IMR-90 (cell line): Measurements from ENCODE around the gene SRBD1. TPM values are rescaled to one million over a fixed set of nuclear protein-coding genes. Genes with fewer than 3 reads are reported as not detected.

ENCODE experiments used
- ATAC-seq: fragments of 200-7000 bp; cut with Tn5 transposase; 2 replicates; pipeline ENCODE4 v1.9.1; 2020; ENCODE audit warnings: low read depth, mild to moderate bottlenecking, moderate library complexity
- BruUV-seq: library from RNA; stranded (reverse); fragments of 400-500 nt; replicated peaks from 2 replicates; lab custom pipeline; 2021; lab: Mats Ljungman, UMichigan
- CTCF ChIA-PET: fragments of 300-600 bp; formaldehyde crosslinking; extraction: SDS; loops from one replicate; lab custom pipeline; 2021; ENCODE audit warnings: antibody characterized with exemption; lab: Yijun Ruan, JAX
- POLR2A ChIA-PET: fragments of 300-600 bp; sonication (Branson Sonifier 250); formaldehyde crosslinking; loops from one replicate; lab custom pipeline; 2022; ENCODE audit warnings: antibody characterized with exemption; ENCODE audit not compliant: unreplicated experiment; lab: Charles Lee
- DNase-seq: peaks from one replicate; pipeline ENCODE4 v3.0.0; 2013
- H2AFZ ChIP-seq: replicated peaks from 2 replicates; pipeline ENCODE3; 2013; ENCODE audit warnings: low read length, mild to moderate bottlenecking; ENCODE audit not compliant: poor library complexity
- H2AK5ac ChIP-seq: 2 replicates; pipeline ENCODE4 v1.6.1; 2013; ENCODE audit warnings: low read depth, low read length, inconsistent platforms
- H2AK9ac ChIP-seq: replicated peaks from 2 replicates; pipeline ENCODE3; 2013; ENCODE audit warnings: mild to moderate bottlenecking, low read depth, low read length, moderate library complexity; ENCODE audit not compliant: poor library complexity
- H2BK120ac ChIP-seq: 2 replicates; pipeline ENCODE4 v1.6.1; 2013; ENCODE audit warnings: low read depth, low read length, inconsistent platforms
- H2BK15ac ChIP-seq: 3 replicates; pipeline ENCODE4 v1.6.1; 2013; ENCODE audit warnings: low read depth, low read length, inconsistent platforms
- H2BK20ac ChIP-seq: 2 replicates; pipeline ENCODE4 v1.6.1; 2013; ENCODE audit warnings: low read depth, mild to moderate bottlenecking, inconsistent platforms, low read length, moderate library complexity
- H2BK5ac ChIP-seq: 2 replicates; pipeline ENCODE4 v1.6.1; 2013; ENCODE audit warnings: mild to moderate bottlenecking, low read depth, low read length, inconsistent platforms; ENCODE audit not compliant: poor library complexity, severe bottlenecking
- H3K14ac ChIP-seq: replicated peaks from 2 replicates; pipeline ENCODE4 v1.6.1; 2013; ENCODE audit warnings: low read depth, low read length, inconsistent platforms
- H3K18ac ChIP-seq: 2 replicates; pipeline ENCODE4 v1.6.1; 2013; ENCODE audit warnings: low read depth, low read length, control low read depth
- H3K23ac ChIP-seq: 2 replicates; pipeline ENCODE4 v1.6.1; 2013; ENCODE audit warnings: low read depth, low read length, inconsistent platforms
- H3K27ac ChIP-seq: 2 replicates; pipeline ENCODE4 v1.5.1; 2013; ENCODE audit warnings: mild to moderate bottlenecking, control low read depth, low read length; ENCODE audit not compliant: insufficient read depth
- H3K27me3 ChIP-seq: 2 replicates; pipeline ENCODE4 v1.6.1; 2013; ENCODE audit warnings: low read length; ENCODE audit not compliant: control insufficient read depth, insufficient read depth
- H3K36me3 ChIP-seq: 2 replicates; pipeline ENCODE4 v1.6.1; 2013; ENCODE audit warnings: low read length, mixed read lengths; ENCODE audit not compliant: control insufficient read depth, insufficient read depth
- H3K4ac ChIP-seq: 2 replicates; pipeline ENCODE4 v1.6.1; 2013; ENCODE audit warnings: low read depth, low read length, inconsistent platforms
- H3K4me1 ChIP-seq: 2 replicates; pipeline ENCODE4 v1.6.1; 2013; ENCODE audit warnings: low read length, mixed read lengths; ENCODE audit not compliant: control insufficient read depth, insufficient read depth
- H3K4me2 ChIP-seq: 2 replicates; pipeline ENCODE4 v1.6.1; 2013; ENCODE audit warnings: low read depth, mild to moderate bottlenecking, control low read depth, low read length, moderate library complexity
- H3K4me3 ChIP-seq: 2 replicates; pipeline ENCODE4 v1.5.1; 2013; ENCODE audit warnings: low read depth, mild to moderate bottlenecking, control low read depth, low read length, moderate library complexity; ENCODE audit not compliant: insufficient read depth
- H3K56ac ChIP-seq: 2 replicates; pipeline ENCODE4 v1.6.1; 2013; ENCODE audit warnings: low read length, inconsistent platforms; ENCODE audit not compliant: insufficient read depth; ENCODE audit errors: extremely low read depth
- H3K79me1 ChIP-seq, 2 experiments: 2 replicates each; pipeline ENCODE4 v1.6.1; 2013; ENCODE audit warnings: low read length in 2 of 2, inconsistent platforms in 1 of 2, low read depth in 1 of 2
- H3K9ac ChIP-seq: 2 replicates; pipeline ENCODE4 v1.6.1; 2013; ENCODE audit warnings: low read depth, low read length, control low read depth
- H3K9me1 ChIP-seq: 2 replicates; pipeline ENCODE4 v1.6.1; 2013; ENCODE audit warnings: low read length, inconsistent platforms; ENCODE audit not compliant: insufficient read depth
- H3K9me3 ChIP-seq: 2 replicates; pipeline ENCODE4 v1.6.1; 2013; ENCODE audit warnings: low read length; ENCODE audit not compliant: control insufficient read depth, insufficient read depth
- H4K20me1 ChIP-seq: 2 replicates; pipeline ENCODE4 v1.6.1; 2013; ENCODE audit warnings: low read length, inconsistent platforms; ENCODE audit not compliant: insufficient read depth
- H4K5ac ChIP-seq: 2 replicates; pipeline ENCODE4 v1.6.1; 2013; ENCODE audit warnings: mild to moderate bottlenecking, low read depth, low read length, control low read depth
- H4K8ac ChIP-seq, 2 experiments: 2 replicates each; pipeline ENCODE4 v1.6.1; 2013; ENCODE audit warnings: low read depth in 2 of 2, low read length in 2 of 2, control low read depth in 1 of 2, inconsistent platforms in 1 of 2
- H4K91ac ChIP-seq: 2 replicates; pipeline ENCODE4 v1.6.1; 2013; ENCODE audit warnings: low read depth, low read length, inconsistent platforms; ENCODE audit not compliant: insufficient read depth
- FOS ChIP-seq: fragments of 150-350 bp; IDR thresholded peaks from 2 replicates; pipeline ENCODE4 v1.6.1; 2016; ENCODE audit warnings: low read depth, low read length
- MAFK ChIP-seq: IDR thresholded peaks from 2 replicates; pipeline ENCODE4 v1.6.1; 2012; ENCODE audit warnings: low read depth, low read length, improper control_type of control experiment
- MXI1 ChIP-seq: IDR thresholded peaks from 2 replicates; pipeline ENCODE4 v1.6.1; 2012; ENCODE audit warnings: low read depth, mild to moderate bottlenecking, low read length, moderate library complexity, borderline replicate concordance
- NFE2L2 ChIP-seq: fragments of 150-350 bp; IDR thresholded peaks from 2 replicates; pipeline ENCODE4 v1.6.1; 2016; ENCODE audit warnings: low read depth, mild to moderate bottlenecking, low read length
- POLR2A ChIP-seq: IDR thresholded peaks from 2 replicates; pipeline ENCODE4 v1.6.1; 2012; ENCODE audit warnings: mild to moderate bottlenecking, low read depth, low read length
- RAD21 ChIP-seq: IDR thresholded peaks from 2 replicates; pipeline ENCODE4 v1.6.1; 2012; ENCODE audit warnings: low read length, improper control_type of control experiment
- RCOR1 ChIP-seq: IDR thresholded peaks from 2 replicates; pipeline ENCODE4 v1.6.1; 2012; ENCODE audit warnings: mild to moderate bottlenecking, low read length, improper control_type of control experiment; ENCODE audit not compliant: insufficient replicate concordance
- RFX5 ChIP-seq: IDR thresholded peaks from 2 replicates; pipeline ENCODE4 v1.8.0; 2012; ENCODE audit warnings: low read depth, mild to moderate bottlenecking, low read length, moderate library complexity
- SMC3 ChIP-seq: fragments of 150-350 bp; IDR thresholded peaks from 2 replicates; pipeline ENCODE4 v1.6.1; 2016; ENCODE audit warnings: low read depth, mild to moderate bottlenecking, antibody characterized with exemption, low read length, moderate library complexity
- WGBS, 2 experiments: methylation state at CpG; one replicate each; pipeline versions ENCODE4 v1.1.5 to v1.1.7; 2013; ENCODE audit warnings: missing lambda C conversion rate in 2 of 2; ENCODE audit not compliant: insufficient read length in 1 of 2; ENCODE audit errors: extremely low coverage in 2 of 2; 5-methylcytosine and 5-hydroxymethylcytosine counted together
- dilution Hi-C: fragments of 300-500 bp; cut with HindIII; formaldehyde crosslinking; loops from one replicate; pipeline ENCODE4 v1.14.3; 2018; ENCODE audit warnings: low sequenced_read_pairs; ENCODE audit not compliant: unreplicated experiment
- in situ Hi-C: fragments of 300-500 bp; cut with MboI; formaldehyde crosslinking; loops from 3 replicates; pipeline ENCODE4 v1.14.3; 2019; ENCODE audit warnings: low sequenced_read_pairs, inconsistent platforms, mixed read lengths
- intact Hi-C: fragments of 100-400 bp; cut with micrococcal nuclease; formaldehyde crosslinking; loops from 2 replicates; pipeline ENCODE4 v1.10.0; 2022
- polyA plus RNA-seq, 3 experiments: library from polyadenylated mRNA; depleted of rRNA; stranded (reverse); fragments of >200 nt; gene quantifications; 2 replicates each; pipeline ENCODE4 v1.2.3, GENCODE V29; 2012; ENCODE audit warnings: low replicate concordance in 1 of 3
- total RNA-seq: library from RNA; depleted of rRNA; stranded (reverse); fragments of >200 nt; gene quantifications from 2 replicates; pipeline ENCODE4 v1.2.3, GENCODE V29; 2012
- TF ChIP-seq, protein P1 (sequence below): fragments of 150-350 bp; IDR thresholded peaks from 2 replicates; pipeline ENCODE4 v1.6.1; 2016; ENCODE audit warnings: low read depth, mild to moderate bottlenecking, low read length, moderate library complexity, borderline replicate concordance

SRBD1 gene
- total and polyA plus RNA-seq, 2 of the 4 experiments (the other 2 are of a cell fraction): 3.5 to 14.7 TPM

GRCh38 chr2:45379399-45380087, 231.5 kb downstream of the SRBD1 start:
- Histone ChIP-seq H2BK120ac (no peak overlapping the region), H3K4ac (no peak overlapping the region), H2AK5ac (no peak overlapping the region), H3K27me3 (no peaks in the 10 kb centered on the region), H3K9ac (no peak overlapping the region), H2AFZ (no peak overlapping the region), H3K4me2 (no peak overlapping the region), H3K4me1 (no peaks in the 10 kb centered on the region; the same call in 1 of the 2 replicates), H3K36me3 (no peaks in the 10 kb centered on the region), H3K27ac (no peak overlapping the region), H3K14ac (no peak overlapping the region), H3K4me3 (no peak overlapping the region), H3K9me3 (no peaks in the 10 kb centered on the region), H3K9me1 (no peaks in the 10 kb centered on the region), H4K8ac (no peak overlapping the region), H2BK15ac (no peak overlapping the region), H3K79me1 (no peaks in the 10 kb centered on the region), H3K56ac (no peak overlapping the region), H3K23ac (no peak overlapping the region), H4K20me1 (no peaks in the 10 kb centered on the region), H2AK9ac (no peak overlapping the region), H4K5ac (no peak overlapping the region), H4K91ac (no peak overlapping the region), H2BK20ac (no peak overlapping the region), H3K18ac (no peak overlapping the region), H2BK5ac (no peak overlapping the region)
- dilution Hi-C loops (no loop called here), intact Hi-C loops (no loop called here), in situ Hi-C loops (no loop called here)
- DNase-seq (no peak), ATAC-seq (no peak)
- ChIA-PET POLR2A (no interaction called here), CTCF (no interaction called here)
- no CpG with 5 or more reads among the region's 3 CpGs for WGBS, 2 experiments
- no peak for TF ChIP-seq NFE2L2
- no peak for TF ChIP-seq RFX5
- TF ChIP-seq RCOR1: no peak
- no peak for TF ChIP-seq FOS
- no peak for TF ChIP-seq POLR2A
- TF ChIP-seq SMC3: no peak
- no peak for TF ChIP-seq MXI1
- TF ChIP-seq, protein P1, sequence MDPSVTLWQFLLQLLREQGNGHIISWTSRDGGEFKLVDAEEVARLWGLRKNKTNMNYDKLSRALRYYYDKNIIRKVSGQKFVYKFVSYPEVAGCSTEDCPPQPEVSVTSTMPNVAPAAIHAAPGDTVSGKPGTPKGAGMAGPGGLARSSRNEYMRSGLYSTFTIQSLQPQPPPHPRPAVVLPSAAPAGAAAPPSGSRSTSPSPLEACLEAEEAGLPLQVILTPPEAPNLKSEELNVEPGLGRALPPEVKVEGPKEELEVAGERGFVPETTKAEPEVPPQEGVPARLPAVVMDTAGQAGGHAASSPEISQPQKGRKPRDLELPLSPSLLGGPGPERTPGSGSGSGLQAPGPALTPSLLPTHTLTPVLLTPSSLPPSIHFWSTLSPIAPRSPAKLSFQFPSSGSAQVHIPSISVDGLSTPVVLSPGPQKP: no peak
- no peak for TF ChIP-seq MAFK
- no peak for TF ChIP-seq RAD21
- BruUV-seq: no TSS peak
